Fibroblast of skin of left biceps (primary cell): ENCODE results near the gene ATP2B2.

Source experiments
- DNase-seq, 2 experiments: peaks; one replicate each; pipeline ENCODE4 v3.0.0-alpha.2; 2013; ENCODE audit warnings: low read depth in 2 of 2

ATP2B2 gene

DNA sequence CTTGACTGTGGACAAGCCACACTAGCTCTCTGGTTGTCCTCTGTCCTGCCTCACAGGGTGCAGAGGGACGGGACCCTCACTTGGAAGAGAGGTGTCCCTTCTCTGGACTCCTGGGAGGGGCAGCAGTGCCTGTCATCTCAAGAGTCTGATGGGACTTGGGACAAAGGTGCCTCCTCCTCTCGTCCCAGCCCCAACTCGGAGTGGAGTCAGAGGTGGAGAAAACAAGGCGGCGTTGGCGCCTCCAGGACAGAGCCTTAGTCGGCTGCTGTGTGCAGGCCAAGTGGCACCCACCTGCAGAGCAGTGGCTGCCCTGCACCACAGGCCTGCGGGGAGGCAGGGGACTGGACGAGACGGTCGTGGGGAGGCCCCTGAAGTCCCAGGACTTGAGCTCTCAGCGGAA, 175.1 kb downstream of the ATP2B2 start:
- DNase-seq = no peak

DNA sequence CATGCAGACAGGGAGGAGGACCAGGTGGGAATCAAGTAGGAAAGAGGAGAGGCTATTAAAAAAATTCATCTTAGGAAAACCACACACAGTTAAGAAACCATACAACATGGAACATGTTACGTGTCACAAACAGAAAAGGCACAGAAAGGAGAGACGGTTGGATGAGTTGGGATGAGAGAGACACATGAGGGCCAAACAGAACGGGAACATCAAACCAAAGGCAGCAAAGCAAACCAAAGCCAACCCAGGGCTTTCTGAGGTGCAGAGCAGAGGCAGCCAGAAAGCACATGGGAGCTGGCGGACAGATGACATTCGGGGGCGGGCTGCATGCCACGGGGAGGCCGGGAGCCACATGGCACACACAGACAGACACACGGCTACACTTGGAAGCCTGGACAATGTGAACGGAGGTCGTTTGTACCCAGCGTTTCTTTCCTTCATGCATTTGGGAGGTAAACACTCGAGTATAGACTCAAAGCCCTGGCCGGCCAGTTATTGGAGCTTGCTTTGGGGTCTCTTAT, 175.8 kb downstream of the ATP2B2 start:
- DNase-seq = no peak

DNA sequence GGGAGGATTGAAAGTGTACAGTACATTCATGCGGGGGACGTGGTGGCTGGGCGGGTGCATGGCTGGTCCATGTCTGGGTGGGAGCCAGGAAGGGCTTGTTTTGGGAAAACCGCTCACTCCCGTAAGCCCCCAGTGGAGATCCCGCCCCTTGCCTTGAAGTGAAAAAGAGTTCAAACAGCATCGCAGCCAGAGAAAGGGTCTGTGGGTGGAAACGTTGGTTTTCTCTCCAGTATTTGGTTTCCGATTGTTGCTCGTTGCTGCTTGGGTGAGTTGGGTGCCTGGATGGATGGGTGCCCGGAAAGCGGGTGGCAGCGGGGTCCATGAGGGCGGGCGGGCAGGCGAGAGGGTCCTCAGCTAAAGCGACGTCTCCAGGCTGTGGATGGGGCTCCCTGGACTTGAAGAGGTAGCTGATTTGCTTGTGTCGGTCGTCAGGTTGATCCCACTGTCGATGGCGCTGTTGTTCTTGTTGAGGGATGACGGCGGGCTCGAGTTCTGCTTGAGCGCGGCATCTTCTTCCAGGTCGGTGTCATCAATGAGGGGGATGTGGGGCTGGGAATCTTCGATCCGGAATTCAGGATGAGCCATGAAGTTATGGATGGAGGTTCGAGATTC, 176.8 kb downstream of the ATP2B2 start:
- DNase-seq = no peak

DNA sequence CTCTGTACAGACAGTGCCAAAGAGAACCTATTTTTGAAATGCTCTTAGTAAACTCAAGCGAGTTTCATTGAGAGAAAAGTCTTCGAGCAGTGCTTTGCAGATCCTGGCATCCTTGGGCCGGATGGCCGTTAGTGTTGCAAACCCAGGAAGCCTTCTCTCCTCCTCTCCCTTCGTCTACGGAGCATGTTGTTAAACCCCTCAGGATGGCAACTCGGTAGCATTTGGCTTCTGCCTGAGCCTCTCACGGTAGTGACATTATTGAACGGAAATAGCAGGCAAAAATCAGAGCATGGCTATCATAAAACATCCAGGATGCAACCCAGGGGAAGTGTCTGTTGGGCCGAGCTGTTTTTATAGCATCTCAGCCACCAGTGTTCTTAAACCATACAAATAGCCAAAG, 177.8 kb downstream of the ATP2B2 start:
- no peak for DNase-seq

DNA sequence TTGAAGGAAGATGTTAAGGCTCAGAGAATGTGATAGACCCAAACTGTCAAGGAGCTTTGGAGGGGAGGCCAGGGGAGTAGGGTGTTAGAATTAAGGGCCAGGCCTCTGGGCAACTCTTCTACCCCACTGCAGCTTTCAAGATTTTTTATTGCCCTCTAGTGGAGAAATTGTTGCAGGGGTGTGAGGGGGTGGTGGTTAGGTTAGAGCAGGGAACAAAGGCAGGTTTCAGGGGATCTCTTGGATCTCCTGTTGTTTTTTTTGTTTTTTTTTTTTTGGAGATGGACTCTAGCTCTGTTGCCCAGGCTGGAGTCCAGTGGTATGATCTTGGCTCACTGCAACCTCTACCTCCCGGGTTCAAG, 183.1 kb downstream of the ATP2B2 start:
- no peak for DNase-seq

DNA sequence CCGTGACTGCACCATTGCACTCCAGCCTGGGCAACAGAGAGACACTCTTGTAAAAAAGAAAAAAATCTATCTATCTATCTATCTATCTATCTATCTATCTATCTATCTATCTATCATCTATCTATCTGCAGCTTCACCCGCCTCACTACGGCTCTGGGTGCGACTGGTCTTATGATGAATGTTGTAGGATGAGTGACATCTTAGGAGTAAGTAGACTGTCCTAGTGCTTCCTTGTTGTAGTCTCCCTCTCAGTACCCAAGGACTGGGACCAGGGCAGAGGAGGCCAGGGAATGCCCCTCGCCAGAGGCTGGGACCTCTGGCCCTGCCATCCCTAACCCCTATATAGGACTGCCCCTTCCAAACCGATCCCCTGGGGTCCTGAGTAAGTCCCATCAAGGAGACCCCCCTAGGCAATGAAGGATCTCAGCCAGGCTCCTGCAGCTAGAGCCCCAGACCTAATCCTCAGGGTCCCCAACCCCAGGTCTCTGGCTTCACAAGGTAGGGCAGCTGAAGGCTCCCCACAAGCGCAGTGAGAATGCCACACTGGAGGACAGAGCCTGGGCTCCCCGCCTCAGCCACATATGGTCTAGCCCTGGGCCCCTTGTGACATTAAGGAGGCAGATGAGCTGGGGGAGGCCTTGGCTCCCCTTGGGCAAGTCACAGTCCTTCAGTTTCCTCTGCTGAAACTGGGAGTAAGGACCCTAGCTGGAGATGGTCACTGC, 183.6 kb downstream of the ATP2B2 start:
- no peak for DNase-seq

DNA sequence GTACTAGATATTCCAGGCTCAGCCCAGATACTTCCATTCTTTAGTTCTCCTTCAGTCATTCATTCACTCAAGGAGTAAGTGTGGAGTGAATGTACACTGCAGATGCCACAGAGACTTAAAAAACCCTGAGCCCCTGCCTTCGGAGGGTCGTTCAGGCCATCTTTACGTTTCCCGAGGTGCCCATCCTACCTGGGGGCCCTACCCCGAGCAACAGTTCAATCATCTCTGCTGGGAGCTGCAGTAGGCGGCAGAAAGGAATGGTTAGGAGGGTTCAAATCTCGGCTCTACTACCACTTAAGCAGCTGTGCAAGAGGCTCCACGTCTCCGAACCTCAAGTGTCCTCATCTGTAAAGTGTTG, 185.1 kb downstream of the ATP2B2 start:
- no peak for DNase-seq

DNA sequence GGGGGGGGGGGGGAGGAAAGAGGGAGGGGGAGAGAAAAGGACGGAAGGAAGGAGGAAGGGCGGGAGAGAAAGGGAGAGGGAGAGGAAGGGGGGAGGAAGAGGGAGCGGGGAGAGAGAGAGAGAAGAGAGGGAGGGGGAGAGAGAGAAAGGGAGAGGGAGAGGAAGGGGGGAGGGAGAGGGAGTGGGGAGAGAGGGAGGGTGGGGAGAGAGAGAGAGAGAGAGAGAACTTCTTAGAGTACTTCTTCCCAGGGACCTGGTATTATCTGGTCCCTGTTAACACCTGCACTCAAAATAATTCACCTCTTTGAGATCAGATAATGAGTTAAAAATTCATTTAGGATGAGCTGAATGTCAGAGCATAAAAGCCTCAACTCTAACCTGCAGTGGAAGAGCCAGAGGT, 185.6 kb downstream of the ATP2B2 start:
- DNase-seq = no peak

DNA sequence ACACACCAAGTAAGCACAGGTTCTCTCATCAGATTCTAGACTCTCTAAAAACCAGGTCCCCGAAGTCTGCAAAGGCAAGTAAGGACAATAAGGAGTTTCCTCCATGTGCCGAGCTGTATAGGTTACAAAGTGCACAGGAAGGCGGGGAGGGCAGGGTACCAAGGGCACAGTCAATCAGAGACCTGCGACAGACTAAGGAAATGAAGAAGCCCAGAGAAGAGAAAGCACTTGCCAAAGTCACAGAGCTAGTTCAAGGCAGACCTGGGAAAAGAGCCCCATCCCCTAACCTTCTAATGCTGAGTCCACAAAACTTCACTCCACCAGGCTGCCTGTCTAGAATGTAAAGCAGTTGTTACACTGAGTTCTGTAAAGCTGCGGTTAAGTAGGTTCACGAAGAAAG, 186.1 kb downstream of the ATP2B2 start:
- no peak for DNase-seq

DNA sequence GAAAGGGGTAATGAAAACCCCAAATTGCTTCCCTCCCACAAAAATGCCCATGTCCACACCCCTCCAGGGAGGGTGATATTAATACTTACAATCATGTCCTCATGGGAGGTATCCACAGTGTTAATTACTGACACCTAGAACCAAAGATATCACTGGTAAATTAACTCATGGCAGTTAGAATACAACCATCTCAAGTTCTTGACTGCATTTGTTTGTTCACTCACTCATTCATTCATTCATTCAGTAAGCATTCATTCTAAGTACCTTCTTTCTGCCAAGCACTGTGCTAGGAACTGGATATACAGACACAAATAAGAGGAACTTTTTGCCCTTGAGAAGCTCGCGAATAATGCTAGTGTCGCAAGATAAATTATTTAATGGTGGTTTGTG, 187.4 kb downstream of the ATP2B2 start:
- no peak for DNase-seq

DNA sequence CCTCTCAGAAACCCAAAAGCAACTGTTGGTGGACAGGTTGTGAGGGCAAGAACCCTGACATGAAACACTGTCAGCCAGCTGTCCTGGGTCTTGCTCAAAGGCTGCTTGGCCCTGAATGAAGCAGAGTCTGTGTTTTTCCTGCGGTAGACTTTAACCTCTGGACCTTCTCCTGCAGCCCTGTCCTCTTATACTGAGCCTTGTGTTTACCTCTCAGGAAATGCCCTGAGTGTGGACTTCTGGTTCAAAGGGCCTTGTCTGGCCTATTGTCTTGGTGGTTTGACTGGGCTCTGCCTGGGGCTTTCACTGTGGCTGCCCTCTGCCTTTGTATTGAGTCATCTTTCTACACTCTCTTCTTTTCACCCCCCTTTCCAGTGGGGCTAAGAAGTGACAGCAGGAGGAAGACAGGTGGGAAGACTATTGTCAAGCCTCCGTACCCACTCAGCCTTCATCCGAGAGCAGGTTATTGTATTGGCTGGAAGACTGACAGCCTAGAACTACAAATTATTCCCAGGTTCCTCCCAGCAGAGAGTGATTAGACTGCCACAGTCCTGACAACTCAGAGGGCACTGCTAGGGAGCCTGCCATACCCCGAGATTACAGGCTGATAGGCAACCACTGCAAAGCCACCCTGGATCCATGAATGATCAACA, 187.9 kb downstream of the ATP2B2 start:
- DNase-seq = no peak

DNA sequence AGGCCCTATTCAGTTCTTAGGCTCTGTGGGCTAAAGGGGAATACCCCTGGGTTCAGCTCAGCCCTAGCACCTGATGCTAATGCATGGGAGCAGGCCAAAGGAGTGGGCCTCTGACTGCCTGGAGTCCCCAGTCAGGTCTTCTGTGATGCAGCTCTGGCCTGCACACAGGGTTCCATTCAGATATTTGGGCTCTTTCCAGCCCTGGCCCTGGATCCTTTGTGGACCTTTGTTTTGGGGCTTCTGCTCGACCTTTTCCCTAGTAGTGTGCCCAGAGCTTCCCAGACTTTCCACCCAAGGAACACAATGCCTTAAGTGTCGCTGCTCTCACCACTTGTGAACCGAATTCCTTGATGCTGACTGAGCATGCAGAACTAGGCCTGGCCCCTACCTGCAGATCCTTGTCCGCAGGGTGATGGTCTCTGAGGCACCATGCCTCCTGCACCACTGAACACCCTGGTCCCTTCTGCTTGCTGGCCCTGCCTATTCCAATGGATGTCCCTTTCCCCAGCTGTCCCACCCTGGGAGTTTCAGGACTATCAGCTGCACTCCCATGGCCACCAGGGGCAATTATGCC, 189.5 kb downstream of the ATP2B2 start:
- DNase-seq = no peak

DNA sequence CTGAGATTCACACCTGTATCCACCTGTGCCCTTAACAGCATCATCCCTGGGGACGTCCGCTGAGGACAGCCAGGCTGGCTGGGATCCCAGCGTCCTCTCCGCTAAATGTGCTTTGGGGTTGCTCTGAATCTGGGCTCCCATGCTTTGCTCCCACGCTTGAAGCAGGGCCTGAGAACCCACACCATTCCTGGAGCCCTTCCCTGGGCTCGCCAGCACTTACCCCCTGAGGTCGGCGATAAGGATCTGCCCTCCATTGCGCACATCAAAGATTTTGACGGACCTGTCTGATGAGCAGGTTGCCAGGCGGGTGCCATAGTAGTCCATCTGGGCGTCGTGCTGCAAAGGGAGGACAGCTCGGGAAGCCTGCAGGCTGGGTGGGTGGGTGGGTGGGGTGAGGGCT, 190.3 kb downstream of the ATP2B2 start:
- DNase-seq = no peak

DNA sequence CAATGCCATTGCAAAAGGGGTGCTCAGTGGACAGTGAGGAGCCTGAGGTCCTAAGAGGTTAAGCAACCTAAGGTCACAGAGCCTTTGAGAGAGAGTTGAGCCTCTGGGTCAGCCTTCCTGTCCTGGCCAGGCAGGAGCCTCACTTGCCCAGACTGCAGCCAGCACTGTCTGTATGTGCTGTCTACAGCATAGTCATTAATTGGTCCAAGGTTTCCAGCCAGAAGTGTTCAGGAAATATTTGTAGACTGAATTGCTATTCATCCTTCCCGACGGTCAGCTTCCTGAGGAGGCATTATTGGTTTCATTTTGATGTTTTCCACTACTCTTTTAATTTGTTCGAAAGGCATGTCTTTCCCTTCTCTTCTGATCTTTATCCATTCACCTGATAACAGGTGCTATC, 192.5 kb downstream of the ATP2B2 start:
- DNase-seq = no peak

DNA sequence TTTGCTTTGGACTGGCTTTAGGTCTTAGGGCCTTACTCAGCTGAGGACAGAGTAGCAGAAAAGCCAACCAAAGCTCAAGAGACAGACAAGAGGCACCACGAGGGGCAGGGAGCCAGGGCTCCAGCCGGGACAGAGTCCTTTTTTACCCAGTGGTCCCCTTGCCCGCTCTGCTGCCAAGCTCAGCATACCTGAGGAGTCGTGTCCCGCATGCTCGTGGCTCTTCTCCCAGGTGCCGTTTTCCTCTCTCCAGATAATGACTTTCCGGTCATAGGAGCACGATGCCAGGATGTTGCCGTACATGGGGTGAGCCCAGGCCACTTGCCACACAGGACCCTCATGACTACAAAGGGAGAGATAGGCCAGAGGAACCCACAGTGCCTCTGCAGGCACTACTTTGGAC, 193.0 kb downstream of the ATP2B2 start:
- no peak for DNase-seq

DNA sequence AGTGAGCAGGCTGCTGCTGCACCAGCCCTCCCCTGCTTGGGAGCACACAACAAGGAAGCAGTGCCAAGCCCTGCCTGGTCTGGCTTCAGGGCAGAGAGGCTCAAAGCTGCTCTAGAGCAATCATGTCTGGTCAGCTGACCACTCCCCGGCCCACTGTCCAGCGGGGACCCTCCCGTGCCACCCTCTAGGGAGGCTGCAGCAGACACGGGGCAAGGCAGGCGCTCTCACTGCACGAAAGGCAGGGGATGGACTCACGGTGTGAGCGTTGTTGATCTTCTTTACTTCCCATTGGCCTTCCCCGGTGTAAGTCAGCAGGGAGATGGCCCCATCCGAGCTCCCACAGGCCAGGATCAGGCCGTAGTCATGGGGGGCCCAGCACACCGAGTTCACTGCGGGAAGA, 193.7 kb downstream of the ATP2B2 start:
- no peak for DNase-seq

DNA sequence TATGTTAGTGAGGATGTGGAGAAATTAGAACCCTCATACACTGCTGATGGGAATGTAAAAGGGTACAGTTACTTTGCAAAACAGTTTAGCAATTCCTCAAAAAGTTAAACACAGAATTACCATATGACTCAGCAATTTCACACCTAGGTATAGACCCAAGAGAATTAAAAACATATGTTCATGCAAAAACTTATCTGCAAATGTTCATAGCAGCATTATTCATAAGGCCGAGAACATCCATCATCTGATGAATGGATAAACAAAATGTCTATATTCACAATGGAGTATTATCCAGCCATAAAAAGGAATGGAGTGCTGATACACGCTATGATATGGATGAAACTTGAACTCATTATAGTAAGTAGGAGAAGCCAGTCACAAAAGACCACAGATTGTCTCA, 194.8 kb downstream of the ATP2B2 start:
- peak; percentile 47 to 50 for DNase-seq

DNA sequence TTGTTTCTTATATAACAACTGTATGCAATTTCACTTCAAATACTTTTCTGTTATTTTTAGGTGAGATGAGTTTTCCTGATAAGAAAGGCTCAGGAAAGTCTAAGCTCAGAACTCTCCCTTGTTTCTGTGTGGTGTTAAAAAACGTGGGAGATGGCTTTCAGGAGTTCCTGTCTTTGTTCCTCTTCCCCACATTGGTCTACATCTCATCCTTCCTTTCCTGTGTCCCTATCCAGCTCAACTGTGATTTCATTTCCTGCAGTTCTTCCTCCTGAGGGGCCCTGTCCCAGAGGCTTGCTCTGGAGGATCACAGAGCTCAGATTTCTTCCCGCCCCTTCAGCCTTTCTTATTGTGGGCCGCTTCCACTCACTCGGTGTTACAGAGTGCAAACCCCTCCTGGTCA, 195.7 kb downstream of the ATP2B2 start:
- no peak for DNase-seq

DNA sequence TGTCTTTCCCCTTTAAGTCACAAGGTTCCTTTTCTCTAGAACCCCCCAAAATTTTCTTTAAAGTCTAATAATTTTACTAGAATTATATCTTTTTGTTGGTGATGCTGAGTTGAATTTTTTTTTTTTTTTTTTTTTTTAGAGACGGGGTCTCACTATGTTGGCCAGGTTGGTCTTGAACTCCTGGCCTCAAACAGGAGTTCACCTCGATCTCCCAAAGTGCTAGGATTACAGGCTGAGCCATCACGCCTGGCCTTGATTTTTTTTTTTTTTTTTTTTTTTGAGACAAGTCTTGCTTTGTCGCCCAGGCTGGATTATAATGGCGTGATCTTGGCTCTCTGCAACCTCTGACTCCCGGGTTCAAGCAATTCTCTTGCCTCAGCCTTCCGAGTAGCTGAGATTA, 196.7 kb downstream of the ATP2B2 start:
- no peak for DNase-seq

DNA sequence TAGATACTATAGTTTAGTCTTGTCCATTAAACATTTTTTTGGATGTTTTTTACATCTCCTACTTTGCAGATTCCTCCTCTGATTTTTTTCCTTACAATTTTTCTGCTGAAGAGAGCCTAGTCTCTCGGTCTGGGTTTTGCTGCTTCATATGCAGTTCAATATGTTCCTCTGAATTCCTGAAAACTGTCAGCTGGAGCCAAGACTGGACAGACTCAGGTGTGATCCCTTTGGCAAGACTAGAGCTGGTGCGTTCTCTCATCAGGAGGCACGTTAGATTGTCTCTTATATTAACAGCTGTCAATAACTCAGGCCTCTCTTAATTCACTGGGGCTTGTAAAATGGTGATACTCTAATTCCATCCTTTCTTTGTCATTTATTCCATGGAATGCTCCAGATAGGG, 199.2 kb downstream of the ATP2B2 start:
- DNase-seq = no peak

DNA sequence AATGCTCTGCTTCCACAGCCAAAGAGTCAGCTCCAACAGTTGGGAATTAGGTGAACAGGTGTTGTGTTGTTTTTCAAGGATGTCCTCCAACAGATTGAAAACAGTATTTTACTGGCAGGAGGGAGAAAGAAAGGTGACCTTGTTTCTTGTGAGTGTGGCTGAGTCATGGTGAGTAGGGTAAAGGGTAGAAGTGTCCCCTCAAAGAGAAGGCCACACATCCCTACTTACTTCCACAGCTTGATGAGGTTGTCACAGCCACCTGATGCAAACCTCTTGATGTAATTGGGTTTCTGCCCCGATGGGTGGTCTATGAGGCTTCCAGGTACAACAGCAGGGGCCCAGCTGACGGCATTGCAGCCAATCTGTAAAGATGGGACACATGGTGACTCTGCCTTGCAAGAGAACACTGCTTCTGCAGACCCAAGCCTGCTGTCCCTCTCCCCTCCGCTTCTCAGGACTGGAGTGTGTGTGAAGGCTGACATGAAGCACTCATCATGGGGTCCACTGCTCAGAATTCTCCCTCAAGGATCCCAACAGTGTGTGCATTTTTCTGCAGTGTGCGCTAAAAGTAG, 200.0 kb downstream of the ATP2B2 start:
- DNase-seq = no peak

DNA sequence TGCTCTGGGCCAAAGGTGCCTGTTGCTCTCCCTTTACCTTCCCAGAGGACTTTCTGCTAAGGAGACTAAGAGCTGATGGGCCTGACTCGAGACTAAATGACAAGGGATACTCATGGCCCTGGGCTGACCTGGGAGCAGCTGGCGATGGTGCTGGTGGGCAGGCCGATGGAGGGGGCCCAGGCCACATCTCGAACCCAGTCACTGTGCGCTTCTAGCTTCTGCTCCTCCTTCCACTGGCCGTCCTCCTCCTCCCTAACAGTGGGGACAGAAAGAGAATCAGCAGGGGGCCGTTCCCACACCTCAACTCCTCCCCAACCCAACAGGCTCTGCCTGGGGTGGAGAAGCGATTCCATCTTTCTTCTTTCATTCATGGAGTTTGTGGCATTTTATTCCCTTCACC, 200.5 kb downstream of the ATP2B2 start:
- no peak for DNase-seq

DNA sequence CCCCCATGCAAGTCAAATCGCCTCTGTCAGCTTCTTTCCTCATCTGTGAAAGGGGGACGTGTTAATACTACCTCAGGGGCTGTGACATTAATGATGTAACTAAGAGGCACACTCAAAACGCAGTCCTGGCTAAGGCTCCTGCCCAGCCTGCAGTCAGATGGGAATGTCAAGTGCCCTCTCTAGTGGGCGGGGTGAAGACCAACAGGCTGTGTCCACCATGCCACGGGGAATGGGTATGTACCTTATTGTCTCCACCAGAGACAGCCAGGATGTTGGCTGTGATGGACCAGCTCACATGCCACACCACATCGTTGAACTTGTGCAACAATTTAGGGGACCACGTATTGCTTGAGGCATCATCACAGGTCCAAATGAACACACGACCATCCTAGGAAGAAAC, 201.6 kb downstream of the ATP2B2 start:
- no peak for DNase-seq
